ENCODE results near the gene AGPAT4.
"Not testable (repeated sequence)": the region's sequence is repeated elsewhere in the genome, so short reads cannot be mapped to it uniquely, and the experiment has no call there.

AGPAT4 gene, protein sequence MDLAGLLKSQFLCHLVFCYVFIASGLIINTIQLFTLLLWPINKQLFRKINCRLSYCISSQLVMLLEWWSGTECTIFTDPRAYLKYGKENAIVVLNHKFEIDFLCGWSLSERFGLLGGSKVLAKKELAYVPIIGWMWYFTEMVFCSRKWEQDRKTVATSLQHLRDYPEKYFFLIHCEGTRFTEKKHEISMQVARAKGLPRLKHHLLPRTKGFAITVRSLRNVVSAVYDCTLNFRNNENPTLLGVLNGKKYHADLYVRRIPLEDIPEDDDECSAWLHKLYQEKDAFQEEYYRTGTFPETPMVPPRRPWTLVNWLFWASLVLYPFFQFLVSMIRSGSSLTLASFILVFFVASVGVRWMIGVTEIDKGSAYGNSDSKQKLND

DNA sequence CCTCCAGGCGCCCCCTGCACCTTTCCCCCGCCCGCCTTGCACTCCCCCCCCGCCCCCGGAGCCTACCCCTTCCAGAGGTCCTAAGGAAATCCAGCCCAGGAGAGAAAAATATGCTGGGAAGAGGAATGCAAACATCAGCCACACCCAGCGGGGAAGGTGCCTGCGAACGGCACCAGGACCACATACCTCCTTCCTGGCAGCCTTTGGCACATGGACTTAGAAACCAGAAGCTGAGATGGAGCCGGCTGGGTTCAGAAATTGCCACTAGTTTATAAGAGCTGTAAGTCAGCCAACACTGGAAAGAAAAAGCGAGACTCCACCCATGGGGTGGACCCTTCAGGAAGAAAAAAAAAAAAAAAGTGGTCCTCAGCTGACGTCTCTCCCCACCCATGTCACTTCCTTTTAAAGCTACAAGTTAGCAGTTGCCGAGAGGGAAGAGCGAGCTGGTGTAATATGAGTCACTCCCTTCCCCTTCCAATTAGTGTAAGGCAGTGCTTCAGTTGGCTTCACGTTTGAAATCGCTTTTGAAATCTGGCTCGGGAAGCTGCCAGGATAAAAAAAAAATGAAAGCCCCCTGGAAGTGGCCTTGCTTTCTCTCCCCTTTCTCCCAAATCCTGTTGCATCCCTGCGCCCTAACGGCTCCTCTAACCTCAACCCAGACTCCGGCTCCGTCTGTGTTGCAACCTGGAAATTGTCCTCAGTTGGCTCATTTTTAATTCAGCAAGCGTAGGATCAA, at the start of gene AGPAT4:
AGPAT4 (minus strand) TSS at position 310 of the 736 bp plus-strand sequence. CDS start 41,848 bp downstream, outside the sequence.
- DNase-seq (ENCODE audit: low spot score), result peak; percentile 82

GRCh38 chr6:161319231-161319630, 45.4 kb upstream of the AGPAT4 start:
- DNase-seq (ENCODE audit: low spot score), result no peak

DNA sequence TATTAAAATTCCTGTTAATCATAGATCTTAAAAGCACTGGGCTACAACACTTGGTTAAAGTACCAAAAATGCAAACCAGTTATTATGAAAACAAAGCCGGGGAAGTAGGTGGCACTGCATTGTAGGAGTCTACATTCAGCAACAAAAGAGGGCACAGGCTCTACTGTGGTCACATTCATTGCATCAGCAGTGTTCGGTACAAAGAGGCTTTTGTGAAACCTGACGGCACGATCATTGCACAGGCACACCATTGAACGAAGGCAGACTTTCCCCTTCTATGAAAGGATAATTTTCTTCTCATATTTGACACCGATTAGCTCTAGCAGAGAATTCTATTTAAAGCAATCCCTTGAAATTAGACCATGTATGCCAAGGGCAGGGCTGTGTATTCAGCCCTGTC, 44.6 kb upstream of the AGPAT4 start:
- no peak for DNase-seq (ENCODE audit: low spot score)

DNA sequence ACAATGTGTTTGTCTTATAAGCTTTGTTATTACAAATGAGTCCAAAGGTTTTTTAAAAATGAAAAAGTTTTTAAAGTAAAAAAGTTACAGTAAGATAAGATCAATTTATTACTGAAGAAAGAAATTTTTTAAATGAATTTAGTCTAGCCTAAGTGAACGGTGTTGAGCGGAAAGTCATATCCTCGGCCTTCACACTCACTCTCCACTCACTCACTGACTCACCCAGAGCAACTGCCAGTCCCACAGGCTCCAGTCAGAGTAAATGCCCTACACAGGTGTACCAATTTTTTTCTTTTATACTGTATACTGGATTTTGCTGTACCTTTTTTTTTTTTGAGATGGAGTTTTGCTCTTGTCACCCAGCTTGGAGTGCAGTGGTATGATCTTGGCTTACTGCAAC, 42.7 kb upstream of the AGPAT4 start:
- no peak for DNase-seq (ENCODE audit: low spot score)

DNA sequence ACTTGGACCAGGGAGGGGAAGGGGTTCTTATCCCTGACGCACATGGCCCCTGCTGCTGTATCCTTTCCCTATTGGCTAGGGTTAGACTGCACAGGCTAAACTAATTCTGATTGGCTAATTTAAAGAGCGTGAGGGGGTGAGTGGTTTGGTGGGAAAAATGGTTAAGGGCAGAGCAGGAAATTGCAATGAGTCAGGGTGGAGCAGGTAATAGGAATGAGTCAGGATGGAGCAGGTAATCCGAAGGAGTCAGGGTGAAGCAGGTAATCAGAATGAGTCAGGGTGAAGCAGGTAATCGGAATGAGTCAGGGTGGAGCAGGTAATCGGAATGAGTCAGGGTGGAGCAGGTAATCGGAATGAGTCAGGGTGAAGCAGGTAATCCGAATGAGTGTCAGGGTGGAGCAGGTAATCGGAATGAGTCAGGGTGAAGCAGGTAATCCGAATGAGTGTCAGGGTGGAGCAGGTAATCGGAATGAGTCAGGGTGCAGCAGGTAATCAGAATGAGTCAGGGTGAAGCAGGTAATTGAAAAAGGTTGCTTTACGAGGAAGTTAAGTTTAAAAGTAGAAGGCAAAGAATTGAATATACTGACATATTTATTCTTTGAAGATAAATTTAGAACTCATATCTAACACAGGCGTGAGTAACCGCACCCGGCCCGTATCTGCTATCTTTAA, 41.5 kb upstream of the AGPAT4 start:
- not testable (repeated sequence) for DNase-seq (ENCODE audit: low spot score)

GRCh38 chr6:161314541-161315245, 40.8 kb upstream of the AGPAT4 start:
- DNase-seq (ENCODE audit: low spot score), result not testable (repeated sequence)

- no peak for DNase-seq (ENCODE audit: low spot score)
These were observed 40.2 kb upstream of the AGPAT4 start for GRCh38 chr6:161313940-161314509.

DNA sequence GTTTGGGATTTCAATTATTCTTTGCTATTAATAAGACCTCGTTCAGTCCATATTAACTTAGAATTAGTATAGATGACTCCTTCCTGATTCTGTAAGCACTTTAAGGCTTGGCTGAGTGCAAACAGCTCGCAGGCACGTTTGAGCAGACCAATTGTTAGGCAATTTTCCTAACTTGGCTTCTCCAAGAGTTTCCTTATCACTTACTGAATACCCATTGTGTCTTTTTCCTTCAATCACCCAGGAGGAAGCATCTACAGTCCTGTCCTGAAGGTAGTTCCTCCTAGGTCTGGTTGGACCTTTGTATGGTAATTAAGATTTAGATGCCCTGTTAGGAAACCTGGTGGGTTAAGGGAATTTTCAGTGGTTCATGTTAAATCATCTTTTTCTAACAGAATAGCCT, 39.6 kb upstream of the AGPAT4 start:
- DNase-seq (ENCODE audit: low spot score), result not testable (repeated sequence)

- not testable (repeated sequence) for DNase-seq (ENCODE audit: low spot score)
These were observed 35.9 kb upstream of the AGPAT4 start for GRCh38 chr6:161309774-161310173.

GRCh38 chr6:161308075-161308655, 34.3 kb upstream of the AGPAT4 start:
- no peak for DNase-seq (ENCODE audit: low spot score)

DNA sequence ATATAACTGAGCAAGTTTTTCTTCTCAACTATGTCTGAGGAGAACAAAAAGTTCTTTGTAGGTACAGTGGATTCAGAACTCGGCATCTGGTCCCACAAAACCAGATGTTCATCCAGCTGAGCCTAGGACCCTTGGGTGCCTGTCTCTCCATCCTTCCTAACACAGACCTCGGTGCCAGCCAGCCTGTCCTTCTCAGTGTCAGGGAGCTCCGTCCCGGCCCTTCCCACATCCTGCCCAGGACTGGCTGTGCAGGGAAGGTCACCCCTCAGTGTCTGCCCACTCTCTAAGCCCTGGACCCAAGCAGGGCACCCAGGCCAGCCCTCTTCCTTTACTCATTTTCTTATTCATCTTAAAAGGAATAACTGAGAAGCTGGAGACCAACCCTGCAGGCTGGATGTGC, 32.0 kb upstream of the AGPAT4 start:
- no peak for DNase-seq (ENCODE audit: low spot score)

GRCh38 chr6:161303628-161304340, 29.9 kb upstream of the AGPAT4 start:
- no peak for DNase-seq (ENCODE audit: low spot score)

DNA sequence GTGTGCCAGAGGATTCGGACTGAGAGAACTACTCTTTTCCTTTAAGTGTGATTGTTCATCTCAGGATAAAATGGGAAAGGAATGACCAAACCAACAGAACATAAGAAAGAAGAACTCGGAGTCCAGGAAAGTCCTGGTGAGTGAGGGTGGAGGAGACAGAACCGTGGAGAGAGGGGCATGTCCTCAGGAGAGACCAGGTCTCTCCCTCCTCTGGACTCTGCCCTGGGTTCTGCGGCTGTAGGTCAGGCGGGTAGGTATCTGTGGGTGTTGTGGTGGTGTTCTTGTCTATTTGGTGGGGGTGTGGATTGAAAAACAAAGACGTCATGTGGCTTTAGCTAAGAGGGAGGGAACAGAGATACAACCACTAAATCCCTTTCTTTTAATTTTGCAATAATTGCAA, 29.1 kb upstream of the AGPAT4 start:
- DNase-seq (ENCODE audit: low spot score), result no peak

- no peak for DNase-seq (ENCODE audit: low spot score)
These were observed 27.5 kb upstream of the AGPAT4 start for GRCh38 chr6:161301338-161301737.

- no peak for DNase-seq (ENCODE audit: low spot score)
These were observed 27.0 kb upstream of the AGPAT4 start for GRCh38 chr6:161300823-161301222.

- DNase-seq (ENCODE audit: low spot score), result no peak
These were observed 25.9 kb upstream of the AGPAT4 start for GRCh38 chr6:161299726-161300125.

- no peak for DNase-seq (ENCODE audit: low spot score)
These were observed 21.9 kb upstream of the AGPAT4 start for GRCh38 chr6:161295784-161296183.

- no peak for DNase-seq (ENCODE audit: low spot score)
These were observed 18.9 kb upstream of the AGPAT4 start for GRCh38 chr6:161292650-161293281.

DNA sequence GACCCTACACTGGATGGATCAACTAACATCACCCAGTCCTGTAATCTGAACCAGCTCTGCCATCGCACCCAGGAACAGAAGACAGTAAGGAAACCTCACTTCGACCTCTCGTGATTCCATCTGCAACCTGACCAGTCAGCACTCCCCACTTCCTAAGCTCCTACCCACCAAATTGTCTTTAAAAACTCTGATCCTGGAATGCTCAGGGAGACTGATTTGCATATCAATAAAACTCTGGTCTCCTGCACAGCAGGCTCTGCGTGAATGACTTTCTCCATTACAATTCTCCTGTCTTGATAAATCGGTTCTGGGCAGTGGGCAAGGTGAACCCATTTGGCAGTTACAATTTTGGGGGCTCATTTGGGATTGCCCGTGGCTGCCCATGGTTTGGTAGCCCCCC, 18.3 kb upstream of the AGPAT4 start:
- no peak for DNase-seq (ENCODE audit: low spot score)

DNA sequence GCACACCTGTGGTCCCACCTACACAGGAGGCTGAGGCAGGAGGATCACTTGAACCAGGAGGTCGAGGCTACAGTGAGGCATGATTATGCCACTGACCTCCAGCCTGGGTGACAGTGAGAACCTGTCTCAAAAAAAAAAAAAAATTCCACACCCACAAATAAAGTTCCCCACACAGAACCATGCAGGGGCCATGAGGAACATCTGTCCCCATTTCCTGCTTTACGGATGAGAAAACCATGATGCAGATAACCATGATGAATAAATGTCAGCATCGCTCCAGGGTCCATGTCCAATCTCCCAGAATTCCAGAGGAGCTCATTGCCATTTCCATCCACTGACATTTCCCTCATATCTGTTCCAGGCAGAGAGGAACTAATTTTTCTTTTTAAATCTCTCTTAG, 16.9 kb upstream of the AGPAT4 start:
- no peak for DNase-seq (ENCODE audit: low spot score)
